Breast epithelium (tissue), 3 donors: ENCODE data around the gene MACROD2.

Experiments used
- POLR2AphosphoS5 ChIP-seq, 3 donors: sonication (generic); formaldehyde crosslinking; IDR thresholded peaks; one replicate each; pipeline ENCODE4 v1.6.1; 2017; ENCODE audit warnings: antibody characterized with exemption in 3 of 3
- TF ChIP-seq, protein P1 (sequence below), 3 donors: fragments of 450-650 bp; IDR thresholded peaks; one replicate each; pipeline ENCODE4 v1.5.1; 2016 to 2017; ENCODE audit warnings: antibody characterized with exemption in 3 of 3, mild to moderate bottlenecking in 3 of 3, moderate library complexity in 3 of 3

DNA sequence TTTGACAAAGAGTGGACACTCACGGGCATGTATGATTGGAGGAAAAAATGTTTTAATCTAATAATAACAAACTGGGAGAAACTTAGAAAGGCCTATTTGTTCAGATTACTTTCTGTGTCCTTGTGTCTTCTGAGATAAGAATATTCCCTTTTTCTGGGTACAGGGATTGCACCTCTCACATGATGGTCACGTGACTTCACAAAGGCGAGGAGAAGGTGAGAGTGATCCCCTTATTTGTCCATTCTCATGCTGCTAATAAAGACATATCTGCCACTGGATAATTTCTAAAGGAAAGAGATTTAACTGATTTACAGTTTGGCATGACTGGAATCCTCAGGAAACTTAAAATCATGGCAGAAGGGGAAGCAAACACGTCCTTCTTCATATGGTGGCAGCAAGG, 1331.8 kb downstream of the MACROD2 start:
- TF ChIP-seq, protein P1, sequence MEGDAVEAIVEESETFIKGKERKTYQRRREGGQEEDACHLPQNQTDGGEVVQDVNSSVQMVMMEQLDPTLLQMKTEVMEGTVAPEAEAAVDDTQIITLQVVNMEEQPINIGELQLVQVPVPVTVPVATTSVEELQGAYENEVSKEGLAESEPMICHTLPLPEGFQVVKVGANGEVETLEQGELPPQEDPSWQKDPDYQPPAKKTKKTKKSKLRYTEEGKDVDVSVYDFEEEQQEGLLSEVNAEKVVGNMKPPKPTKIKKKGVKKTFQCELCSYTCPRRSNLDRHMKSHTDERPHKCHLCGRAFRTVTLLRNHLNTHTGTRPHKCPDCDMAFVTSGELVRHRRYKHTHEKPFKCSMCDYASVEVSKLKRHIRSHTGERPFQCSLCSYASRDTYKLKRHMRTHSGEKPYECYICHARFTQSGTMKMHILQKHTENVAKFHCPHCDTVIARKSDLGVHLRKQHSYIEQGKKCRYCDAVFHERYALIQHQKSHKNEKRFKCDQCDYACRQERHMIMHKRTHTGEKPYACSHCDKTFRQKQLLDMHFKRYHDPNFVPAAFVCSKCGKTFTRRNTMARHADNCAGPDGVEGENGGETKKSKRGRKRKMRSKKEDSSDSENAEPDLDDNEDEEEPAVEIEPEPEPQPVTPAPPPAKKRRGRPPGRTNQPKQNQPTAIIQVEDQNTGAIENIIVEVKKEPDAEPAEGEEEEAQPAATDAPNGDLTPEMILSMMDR (IDR thresholded peaks at IDR 0.05), result no peak
- no peak for TF ChIP-seq POLR2AphosphoS5 (IDR thresholded peaks at IDR 0.05)
